GM23338 (cell line): ENCODE data around the gene FGGY.

Source experiments
- CTCF ChIP-seq, 2 experiments: fragments of 200-600 bp in 1 of 2; sonication (generic) in 1 of 2; conservative IDR thresholded peaks; 2 replicates each; pipeline versions ENCODE4 v1.5.1 to v1.6.1; 2016 to 2017; ENCODE audit warnings: antibody characterized with exemption in 2 of 2, low read depth in 2 of 2, mild to moderate bottlenecking in 2 of 2, moderate library complexity in 1 of 2
- EZH2 ChIP-seq: fragments of 200-600 bp; sonication (generic); IDR thresholded peaks from one replicate; pipeline ENCODE4 v1.8.0; 2017; ENCODE audit warnings: antibody characterized with exemption, mild to moderate bottlenecking, low read depth; ENCODE audit not compliant: unreplicated experiment
- EZH2phosphoT487 ChIP-seq: fragments of 200-600 bp; sonication (generic); IDR thresholded peaks from one replicate; pipeline ENCODE4 v1.8.1; 2018; ENCODE audit warnings: antibody characterized with exemption; ENCODE audit not compliant: unreplicated experiment
- POLR2AphosphoS5 ChIP-seq: IDR thresholded peaks from 2 replicates; pipeline ENCODE4 v1.6.1; 2016; ENCODE audit warnings: antibody characterized with exemption, low read depth
- TF ChIP-seq, protein P1 (sequence below): IDR thresholded peaks from one replicate; pipeline ENCODE4 v1.6.1; 2018; ENCODE audit warnings: antibody characterized with exemption; ENCODE audit not compliant: unreplicated experiment

GRCh38 chr1:59293849-59294248, 3.0 kb upstream of the FGGY start:
- TF ChIP-seq CTCF (conservative IDR thresholded peaks at IDR 0.05; ENCODE audit: low read depth in 2 of 2): no peak
- TF ChIP-seq POLR2AphosphoS5: no peak
- TF ChIP-seq, protein P1, sequence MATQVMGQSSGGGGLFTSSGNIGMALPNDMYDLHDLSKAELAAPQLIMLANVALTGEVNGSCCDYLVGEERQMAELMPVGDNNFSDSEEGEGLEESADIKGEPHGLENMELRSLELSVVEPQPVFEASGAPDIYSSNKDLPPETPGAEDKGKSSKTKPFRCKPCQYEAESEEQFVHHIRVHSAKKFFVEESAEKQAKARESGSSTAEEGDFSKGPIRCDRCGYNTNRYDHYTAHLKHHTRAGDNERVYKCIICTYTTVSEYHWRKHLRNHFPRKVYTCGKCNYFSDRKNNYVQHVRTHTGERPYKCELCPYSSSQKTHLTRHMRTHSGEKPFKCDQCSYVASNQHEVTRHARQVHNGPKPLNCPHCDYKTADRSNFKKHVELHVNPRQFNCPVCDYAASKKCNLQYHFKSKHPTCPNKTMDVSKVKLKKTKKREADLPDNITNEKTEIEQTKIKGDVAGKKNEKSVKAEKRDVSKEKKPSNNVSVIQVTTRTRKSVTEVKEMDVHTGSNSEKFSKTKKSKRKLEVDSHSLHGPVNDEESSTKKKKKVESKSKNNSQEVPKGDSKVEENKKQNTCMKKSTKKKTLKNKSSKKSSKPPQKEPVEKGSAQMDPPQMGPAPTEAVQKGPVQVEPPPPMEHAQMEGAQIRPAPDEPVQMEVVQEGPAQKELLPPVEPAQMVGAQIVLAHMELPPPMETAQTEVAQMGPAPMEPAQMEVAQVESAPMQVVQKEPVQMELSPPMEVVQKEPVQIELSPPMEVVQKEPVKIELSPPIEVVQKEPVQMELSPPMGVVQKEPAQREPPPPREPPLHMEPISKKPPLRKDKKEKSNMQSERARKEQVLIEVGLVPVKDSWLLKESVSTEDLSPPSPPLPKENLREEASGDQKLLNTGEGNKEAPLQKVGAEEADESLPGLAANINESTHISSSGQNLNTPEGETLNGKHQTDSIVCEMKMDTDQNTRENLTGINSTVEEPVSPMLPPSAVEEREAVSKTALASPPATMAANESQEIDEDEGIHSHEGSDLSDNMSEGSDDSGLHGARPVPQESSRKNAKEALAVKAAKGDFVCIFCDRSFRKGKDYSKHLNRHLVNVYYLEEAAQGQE: no peak
- TF ChIP-seq EZH2: no peak
- TF ChIP-seq EZH2phosphoT487: no peak
